Activated CD8-positive, alpha-beta memory T cell treated with anti-CD3 and anti-CD28 coated beads, Interleukin-2, amount 10 ng/mL, durations not matched to agents 7 days and 5 days (primary cell): ENCODE results near the gene ISLR. TPM values are rescaled to one million over a fixed set of nuclear protein-coding genes. Genes with fewer than 3 reads are reported as not detected.

ENCODE experiments used
- ATAC-seq: fragments of 150-1000 bp; cut with Tn5 transposase; one replicate; pipeline ENCODE4 v1.10.0; 2021; ENCODE audit warnings: moderate library complexity
- CTCF ChIA-PET: fragments of 350-600 bp; sonication (Branson Sonifier 250); formaldehyde crosslinking; loops from one replicate; lab custom pipeline; 2021; ENCODE audit warnings: antibody characterized with exemption; lab: Charles Lee
- DNase-seq: peaks from one replicate; pipeline ENCODE4 v3.0.0-alpha.2; 2020
- H3K27ac Mint-ChIP-seq: one replicate; pipeline ENCODE4 v1.8.0; 2021; ENCODE audit warnings: mild to moderate bottlenecking, mixed read lengths
- H3K27me3 Mint-ChIP-seq: one replicate; pipeline ENCODE4 v1.8.0; 2021; ENCODE audit warnings: mixed read lengths
- H3K36me3 Mint-ChIP-seq: one replicate; pipeline ENCODE4 v1.8.0; 2021; ENCODE audit warnings: mild to moderate bottlenecking, mixed read lengths
- H3K4me1 Mint-ChIP-seq: one replicate; pipeline ENCODE4 v1.8.0; 2021; ENCODE audit warnings: mixed read lengths
- H3K4me3 Mint-ChIP-seq: one replicate; pipeline ENCODE4 v1.8.0; 2021; ENCODE audit warnings: mild to moderate bottlenecking, moderate library complexity, mixed read lengths
- H3K9me3 Mint-ChIP-seq: one replicate; pipeline ENCODE4 v1.8.0; 2022; ENCODE audit warnings: low read depth, mixed read lengths
- total RNA-seq, 2 experiments: library from RNA; stranded (reverse); gene quantifications; one replicate each; pipeline ENCODE4 v1.2.3, GENCODE V29; 2021

Gene ISLR
- total RNA-seq, 2 experiments from 2014 or later: not detected

- CTCF ChIA-PET: no interaction called here
- no peak for ATAC-seq
- peaks cover 10% of the 10 kb centered on the region for H3K27me3 Mint-ChIP-seq
- H3K4me1 Mint-ChIP-seq: no peaks in the 10 kb centered on the region
- no peaks in the 10 kb centered on the region for H3K36me3 Mint-ChIP-seq
- no peaks in the 10 kb centered on the region for H3K9me3 Mint-ChIP-seq
- DNase-seq: no peak
- no peak overlapping the region for H3K4me3 Mint-ChIP-seq
- H3K27ac Mint-ChIP-seq: no peak overlapping the region
Observed at GRCh38 chr15:74170071-74170844, 3.3 kb upstream of the ISLR start.

- ATAC-seq (no peak), DNase-seq (no peak)
- no peak overlapping the region for H3K27ac Mint-ChIP-seq
- H3K36me3 Mint-ChIP-seq: no peaks in the 10 kb centered on the region
- no peak overlapping the region for H3K4me3 Mint-ChIP-seq
- CTCF ChIA-PET: no interaction called here
- peaks cover 3% of the 10 kb centered on the region for H3K27me3 Mint-ChIP-seq
- H3K4me1 Mint-ChIP-seq: no peaks in the 10 kb centered on the region
- H3K9me3 Mint-ChIP-seq: no peaks in the 10 kb centered on the region
Observed at GRCh38 chr15:74170875-74171578, 2.5 kb upstream of the ISLR start.

DNA sequence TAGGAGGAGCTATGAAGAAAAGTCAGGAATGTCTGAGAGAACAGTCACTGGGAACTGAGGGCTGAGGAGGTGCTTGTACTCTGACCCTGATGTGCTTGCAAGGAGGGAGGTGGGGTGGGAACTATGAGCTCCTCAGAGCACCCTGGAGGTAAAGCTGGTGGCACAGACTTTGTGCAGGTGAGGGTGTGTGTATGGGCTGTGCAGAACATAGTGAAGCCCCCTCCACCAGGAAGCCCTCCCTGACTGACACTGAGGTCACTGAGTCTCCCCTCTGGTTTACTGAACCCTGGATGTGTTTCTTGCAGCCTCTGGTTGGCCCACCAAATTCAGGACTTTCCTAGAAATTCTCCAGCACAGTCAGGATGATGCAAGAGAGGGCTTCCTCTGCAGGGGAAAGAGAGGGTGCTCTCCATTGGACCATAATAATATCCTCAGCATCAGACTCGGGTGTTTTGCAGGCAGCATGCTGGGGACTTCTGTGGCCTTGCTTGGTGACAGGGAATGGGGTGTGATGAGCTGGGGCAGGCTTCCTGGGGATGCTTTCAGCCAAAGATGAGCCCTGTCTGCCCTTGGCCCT, 1.5 kb upstream of the ISLR start:
- Mint-ChIP-seq H3K36me3 (no peaks in the 10 kb centered on the region), H3K4me3 (no peak overlapping the region), H3K27me3 (peaks cover 3% of the 10 kb centered on the region), H3K27ac (no peak overlapping the region), H3K4me1 (no peaks in the 10 kb centered on the region), H3K9me3 (no peaks in the 10 kb centered on the region)
- DNase-seq (no peak), ATAC-seq (no peak)
- CTCF ChIA-PET: no interaction called here

- DNase-seq: no peak
- H3K27me3 Mint-ChIP-seq: peaks cover 3% of the 10 kb centered on the region
- CTCF ChIA-PET: no interaction called here
- no peak overlapping the region for H3K27ac Mint-ChIP-seq
- no peaks in the 10 kb centered on the region for H3K36me3 Mint-ChIP-seq
- H3K9me3 Mint-ChIP-seq: no peaks in the 10 kb centered on the region
- no peak for ATAC-seq
- no peaks in the 10 kb centered on the region for H3K4me1 Mint-ChIP-seq
- H3K4me3 Mint-ChIP-seq: no peak overlapping the region
Observed at GRCh38 chr15:74172701-74173379, 670 bp upstream of the ISLR start.

- H3K27me3 Mint-ChIP-seq: no peaks in the 10 kb centered on the region
- CTCF ChIA-PET: no interaction called here
- no peak for DNase-seq
- H3K9me3 Mint-ChIP-seq: no peaks in the 10 kb centered on the region
- H3K4me3 Mint-ChIP-seq: no peak overlapping the region
- ATAC-seq: no peak
- no peak overlapping the region for H3K27ac Mint-ChIP-seq
- no peaks in the 10 kb centered on the region for H3K36me3 Mint-ChIP-seq
- no peaks in the 10 kb centered on the region for H3K4me1 Mint-ChIP-seq
Observed at GRCh38 chr15:74174219-74174957, 878 bp downstream of the ISLR start.

DNA sequence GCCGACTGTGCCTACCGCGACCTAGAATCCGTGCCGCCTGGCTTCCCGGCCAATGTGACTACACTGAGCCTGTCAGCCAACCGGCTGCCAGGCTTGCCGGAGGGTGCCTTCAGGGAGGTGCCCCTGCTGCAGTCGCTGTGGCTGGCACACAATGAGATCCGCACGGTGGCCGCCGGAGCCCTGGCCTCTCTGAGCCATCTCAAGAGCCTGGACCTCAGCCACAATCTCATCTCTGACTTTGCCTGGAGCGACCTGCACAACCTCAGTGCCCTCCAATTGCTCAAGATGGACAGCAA, 1.4 kb downstream of the ISLR start:
- ATAC-seq (no peak), DNase-seq (no peak)
- Mint-ChIP-seq H3K27ac (no peak overlapping the region), H3K4me1 (no peaks in the 10 kb centered on the region), H3K9me3 (no peaks in the 10 kb centered on the region), H3K27me3 (no peaks in the 10 kb centered on the region), H3K36me3 (no peaks in the 10 kb centered on the region), H3K4me3 (no peak overlapping the region)
- CTCF ChIA-PET: no interaction called here

- H3K9me3 Mint-ChIP-seq: no peaks in the 10 kb centered on the region
- no peak overlapping the region for H3K4me3 Mint-ChIP-seq
- DNase-seq: no peak
- no peaks in the 10 kb centered on the region for H3K36me3 Mint-ChIP-seq
- ATAC-seq: no peak
- H3K27ac Mint-ChIP-seq: no peak overlapping the region
- CTCF ChIA-PET: no interaction called here
- H3K4me1 Mint-ChIP-seq: no peaks in the 10 kb centered on the region
- no peaks in the 10 kb centered on the region for H3K27me3 Mint-ChIP-seq
Observed at GRCh38 chr15:74175271-74176191, 2.0 kb downstream of the ISLR start.

DNA sequence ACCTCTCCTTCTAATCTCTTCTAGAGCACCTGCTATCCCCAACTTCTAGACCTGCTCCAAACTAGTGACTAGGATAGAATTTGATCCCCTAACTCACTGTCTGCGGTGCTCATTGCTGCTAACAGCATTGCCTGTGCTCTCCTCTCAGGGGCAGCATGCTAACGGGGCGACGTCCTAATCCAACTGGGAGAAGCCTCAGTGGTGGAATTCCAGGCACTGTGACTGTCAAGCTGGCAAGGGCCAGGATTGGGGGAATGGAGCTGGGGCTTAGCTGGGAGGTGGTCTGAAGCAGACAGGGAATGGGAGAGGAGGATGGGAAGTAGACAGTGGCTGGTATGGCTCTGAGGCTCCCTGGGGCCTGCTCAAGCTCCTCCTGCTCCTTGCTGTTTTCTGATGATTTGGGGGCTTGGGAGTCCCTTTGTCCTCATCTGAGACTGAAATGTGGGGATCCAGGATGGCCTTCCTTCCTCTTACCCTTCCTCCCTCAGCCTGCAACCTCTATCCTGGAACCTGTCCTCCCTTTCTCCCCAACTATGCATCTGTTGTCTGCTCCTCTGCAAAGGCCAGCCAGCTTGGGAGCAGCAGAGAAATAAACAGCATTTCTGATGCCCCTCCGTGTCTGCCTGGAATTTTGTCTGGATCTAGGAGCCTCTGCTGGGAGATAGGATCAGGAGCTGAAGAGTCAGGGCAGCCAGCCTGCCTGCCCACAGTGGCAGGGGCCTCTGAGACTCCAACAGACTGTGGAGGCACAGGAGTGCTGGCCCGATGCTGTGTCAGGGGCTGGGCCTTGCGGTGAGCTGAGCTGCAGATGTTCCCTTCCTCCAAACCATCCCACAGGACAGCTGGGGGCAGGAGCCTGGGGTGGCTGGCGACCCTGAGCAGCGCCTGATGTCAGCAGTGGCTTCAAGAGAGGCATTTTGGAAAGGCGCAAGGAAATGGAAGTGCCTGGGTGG, 3.0 kb downstream of the ISLR start:
- Mint-ChIP-seq H3K36me3 (no peaks in the 10 kb centered on the region), H3K9me3 (no peaks in the 10 kb centered on the region), H3K4me3 (no peak overlapping the region), H3K27me3 (no peaks in the 10 kb centered on the region), H3K27ac (no peak overlapping the region), H3K4me1 (no peaks in the 10 kb centered on the region)
- CTCF ChIA-PET: no interaction called here
- DNase-seq (no peak), ATAC-seq (no peak)

- Mint-ChIP-seq H3K27ac (no peak overlapping the region), H3K9me3 (no peaks in the 10 kb centered on the region), H3K27me3 (peaks cover 2% of the 10 kb centered on the region), H3K4me1 (no peaks in the 10 kb centered on the region), H3K4me3 (no peak overlapping the region), H3K36me3 (no peaks in the 10 kb centered on the region)
- DNase-seq (no peak), ATAC-seq (no peak)
- CTCF ChIA-PET: no interaction called here
Observed at GRCh38 chr15:74178326-74179100, 5.0 kb downstream of the ISLR start.

DNA sequence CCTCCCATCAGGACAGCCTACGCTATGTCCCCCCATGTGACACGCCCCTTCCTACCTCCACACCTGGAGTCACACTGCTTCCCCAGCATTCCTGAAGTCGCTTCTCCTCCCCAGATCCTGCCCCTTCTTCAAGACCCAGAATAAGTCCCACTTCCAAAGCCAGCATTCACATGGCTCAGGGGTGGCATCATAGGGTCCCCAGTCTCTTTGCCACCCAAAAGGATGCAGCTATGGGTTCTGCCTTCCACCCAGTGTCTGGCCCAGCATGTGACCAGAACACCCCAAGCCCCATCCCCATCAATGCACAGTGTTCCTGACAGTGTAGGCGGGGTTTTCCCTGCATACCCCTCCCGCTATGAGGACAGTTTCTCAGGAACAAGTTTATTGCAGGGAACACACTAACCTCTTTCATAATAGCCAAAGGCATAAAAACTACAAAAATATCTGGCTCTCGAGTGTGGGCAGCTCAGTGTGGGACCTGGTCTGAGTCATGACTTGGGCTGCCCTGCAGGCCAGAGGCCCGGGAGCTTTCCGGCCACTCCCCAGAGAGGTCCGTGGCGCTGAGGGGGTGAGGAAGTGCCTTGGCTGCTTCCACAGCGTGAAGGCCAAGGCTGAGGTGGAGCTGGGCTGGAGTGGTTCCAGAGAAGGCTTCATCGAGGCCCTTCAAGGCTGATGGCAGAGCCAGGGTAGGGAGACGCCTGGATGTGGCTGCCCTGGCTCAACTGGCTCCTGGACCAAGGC, 5.8 kb downstream of the ISLR start:
- H3K27me3 Mint-ChIP-seq: peaks cover 2% of the 10 kb centered on the region
- CTCF ChIA-PET: no interaction called here
- no peaks in the 10 kb centered on the region for H3K9me3 Mint-ChIP-seq
- H3K4me3 Mint-ChIP-seq: no peak overlapping the region
- DNase-seq (no peak), ATAC-seq (no peak)
- no peaks in the 10 kb centered on the region for H3K36me3 Mint-ChIP-seq
- H3K4me1 Mint-ChIP-seq: no peaks in the 10 kb centered on the region
- H3K27ac Mint-ChIP-seq: no peak overlapping the region
